Calu3 (cell line): ENCODE data around the gene FAM193A. TPM values are rescaled to one million over a fixed set of nuclear protein-coding genes. Genes with fewer than 3 reads are reported as not detected.

Source experiments
- BruUV-seq: library from RNA; stranded (reverse); fragments of 400-500 nt; replicated peaks from 2 replicates; lab custom pipeline; 2021; lab: Mats Ljungman, UMichigan
- CTCF ChIA-PET: fragments of 300-600 bp; sonication (Branson Sonifier 250); formaldehyde crosslinking; loops from one replicate; lab custom pipeline; 2022; ENCODE audit warnings: antibody characterized with exemption; lab: Charles Lee
- DNase-seq: peaks from one replicate; pipeline ENCODE4 v3.0.0; 2022
- H3K27ac Mint-ChIP-seq: one replicate; pipeline ENCODE4 v1.8.0; 2022; ENCODE audit warnings: mixed read lengths; ENCODE audit not compliant: unreplicated experiment
- H3K27me3 Mint-ChIP-seq: one replicate; pipeline ENCODE4 v1.8.0; 2022; ENCODE audit warnings: mixed read lengths; ENCODE audit not compliant: unreplicated experiment
- H3K36me3 Mint-ChIP-seq: one replicate; pipeline ENCODE4 v1.8.0; 2022; ENCODE audit warnings: mild to moderate bottlenecking, moderate library complexity, mixed read lengths; ENCODE audit not compliant: insufficient read depth, unreplicated experiment
- H3K4me1 Mint-ChIP-seq: one replicate; pipeline ENCODE4 v1.8.0; 2022; ENCODE audit warnings: mild to moderate bottlenecking, low read depth, mixed read lengths; ENCODE audit not compliant: unreplicated experiment
- H3K4me3 Mint-ChIP-seq: one replicate; pipeline ENCODE4 v1.8.0; 2022; ENCODE audit warnings: mild to moderate bottlenecking, low read depth, moderate library complexity, mixed read lengths; ENCODE audit not compliant: unreplicated experiment
- H3K9me3 Mint-ChIP-seq: one replicate; pipeline ENCODE4 v1.8.0; 2022; ENCODE audit warnings: low read depth, mixed read lengths; ENCODE audit not compliant: unreplicated experiment
- CTCF ChIP-seq: fragments of 200-600 bp; IDR thresholded peaks from one replicate; pipeline ENCODE4 v1.8.0; 2022; ENCODE audit warnings: antibody characterized with exemption; ENCODE audit not compliant: unreplicated experiment
- intact Hi-C: fragments of 100-400 bp; cut with micrococcal nuclease; formaldehyde crosslinking; loops from one replicate; pipeline ENCODE4 v1.10.0; 2022; ENCODE audit not compliant: unreplicated experiment
- total RNA-seq: library from RNA; stranded (reverse); gene quantifications from 2 replicates; pipeline ENCODE4 v1.2.3, GENCODE V29; 2022

The FAM193A gene
- total RNA-seq, 1 experiment from 2014 or later: 20.0 TPM

- no peak for TF ChIP-seq CTCF
- CTCF ChIA-PET: no interaction called here
- no peaks in the 10 kb centered on the region for H3K27me3 Mint-ChIP-seq
- H3K4me3 Mint-ChIP-seq: no peak overlapping the region
- no TSS peak for BruUV-seq
- no peaks in the 10 kb centered on the region for H3K9me3 Mint-ChIP-seq
- intact Hi-C loops: no loop called here
- no peak overlapping the region for H3K27ac Mint-ChIP-seq
- no peak for DNase-seq
- H3K36me3 Mint-ChIP-seq: peaks cover 17% of the 10 kb centered on the region
- H3K4me1 Mint-ChIP-seq: no peaks in the 10 kb centered on the region
Observed at GRCh38 chr4:2497931-2498330, 38.5 kb upstream of the FAM193A start.

GRCh38 chr4:2500547-2500946 lies 35.9 kb upstream of the FAM193A start:
- H3K27ac Mint-ChIP-seq: no peak overlapping the region
- no peak overlapping the region for H3K4me3 Mint-ChIP-seq
- H3K9me3 Mint-ChIP-seq: no peaks in the 10 kb centered on the region
- no peaks in the 10 kb centered on the region for H3K4me1 Mint-ChIP-seq
- peaks cover 18% of the 10 kb centered on the region for H3K36me3 Mint-ChIP-seq
- CTCF ChIA-PET: no interaction called here
- intact Hi-C loops: no loop called here
- no TSS peak for BruUV-seq
- no peak for TF ChIP-seq CTCF
- H3K27me3 Mint-ChIP-seq: no peaks in the 10 kb centered on the region
- no peak for DNase-seq

- BruUV-seq: no TSS peak
- H3K36me3 Mint-ChIP-seq: peaks cover 18% of the 10 kb centered on the region
- DNase-seq: no peak
- H3K4me3 Mint-ChIP-seq: no peak overlapping the region
- H3K27me3 Mint-ChIP-seq: no peaks in the 10 kb centered on the region
- CTCF ChIA-PET: no interaction called here
- no peak overlapping the region for H3K27ac Mint-ChIP-seq
- no peaks in the 10 kb centered on the region for H3K4me1 Mint-ChIP-seq
- no peaks in the 10 kb centered on the region for H3K9me3 Mint-ChIP-seq
- TF ChIP-seq CTCF: no peak
- intact Hi-C loops: no loop called here
Observed at GRCh38 chr4:2501034-2501594, 35.3 kb upstream of the FAM193A start.

GRCh38 chr4:2503809-2504208 lies 32.6 kb upstream of the FAM193A start:
- Mint-ChIP-seq H3K4me3 (no peak overlapping the region), H3K4me1 (no peaks in the 10 kb centered on the region), H3K27me3 (no peaks in the 10 kb centered on the region), H3K36me3 (peaks cover 24% of the 10 kb centered on the region), H3K27ac (no peak overlapping the region), H3K9me3 (no peaks in the 10 kb centered on the region)
- BruUV-seq: no TSS peak
- intact Hi-C loops: no loop called here
- CTCF ChIA-PET: interaction anchor here (0.7 kb wide), 1 partner anchor 67 kb away, joined by 4 read pairs; no protein-coding TSS in a partner anchor
- DNase-seq: no peak
- no peak for TF ChIP-seq CTCF
